Measurements from ENCODE around the gene POU6F2. TPM values are rescaled to one million over a fixed set of nuclear protein-coding genes. Genes with fewer than 3 reads are reported as not detected.

The POU6F2 gene
- total RNA-seq, 4 donors from 2014 or later: 0.91 TPM; not detected in 3

DNA sequence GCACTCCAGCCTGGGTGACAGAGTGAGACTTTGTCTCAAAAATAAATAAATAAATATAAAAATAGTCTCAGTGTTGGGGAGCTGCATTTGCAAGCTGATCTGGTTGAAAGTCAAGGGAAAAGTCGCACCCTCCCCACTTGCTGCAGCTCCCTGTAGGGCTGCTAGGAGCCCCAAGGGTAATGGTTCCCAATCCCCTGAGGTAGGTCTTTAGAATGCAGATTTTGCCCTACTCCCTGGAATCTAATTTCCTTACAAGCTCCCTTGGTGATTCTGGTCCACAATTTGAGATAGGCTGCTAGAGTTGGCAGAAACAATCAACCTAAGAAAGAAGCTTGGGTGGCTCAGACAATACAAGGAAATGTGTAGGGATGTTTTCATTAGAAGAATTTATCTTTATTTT is 356.0 kb downstream of the POU6F2 start:
- DNase-seq: no peak
- H3K9me3 ChIP-seq: no peaks in the 10 kb centered on the region
- no peak for TF ChIP-seq POLR2A (IDR thresholded peaks at IDR 0.05)
- TF ChIP-seq CTCF (IDR thresholded peaks at IDR 0.05): no peak
- H3K4me1 ChIP-seq: no peaks in the 10 kb centered on the region
- no peaks in the 10 kb centered on the region for H3K36me3 ChIP-seq
- intact Hi-C loops (cut with DNase I; ENCODE audit: low total_unique reads): no loop called here
- H3K27me3 ChIP-seq: no peaks in the 10 kb centered on the region
- H3K27ac ChIP-seq: no peak overlapping the region
- no peak overlapping the region for H3K4me3 ChIP-seq

- no peak for DNase-seq
- Histone ChIP-seq H3K27me3 (no peaks in the 10 kb centered on the region), H3K4me1 (no peaks in the 10 kb centered on the region), H3K9me3 (no peaks in the 10 kb centered on the region), H3K27ac (no peak overlapping the region), H3K4me3 (no peak overlapping the region), H3K36me3 (no peaks in the 10 kb centered on the region)
- TF ChIP-seq POLR2A (IDR thresholded peaks at IDR 0.05) (no peak), CTCF (IDR thresholded peaks at IDR 0.05) (no peak)
- intact Hi-C loops (cut with DNase I; ENCODE audit: low total_unique reads): no loop called here
Observed at GRCh38 chr7:39336442-39336841, 358.7 kb downstream of the POU6F2 start.

DNA sequence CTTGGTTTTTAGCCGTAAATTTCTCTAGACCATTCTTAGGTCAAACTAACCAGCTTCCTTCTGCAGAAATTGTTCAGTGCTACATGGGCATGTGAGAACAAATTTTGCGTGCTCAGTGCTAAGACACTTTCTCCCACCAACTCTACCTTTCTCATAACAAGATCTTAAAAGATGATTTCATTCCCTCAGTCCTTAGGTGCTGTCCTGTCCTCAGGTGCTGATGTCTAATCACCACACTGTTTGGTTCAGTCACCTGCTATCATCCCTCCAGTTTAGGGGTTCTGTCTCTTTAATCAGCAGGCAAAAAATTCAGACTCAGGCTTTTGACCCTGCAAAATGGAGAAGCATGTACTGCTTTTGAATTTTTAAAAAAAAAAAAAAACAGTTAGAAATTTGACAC is 361.0 kb downstream of the POU6F2 start:
- Histone ChIP-seq H3K4me1 (no peaks in the 10 kb centered on the region), H3K9me3 (no peaks in the 10 kb centered on the region), H3K27ac (no peak overlapping the region), H3K36me3 (no peaks in the 10 kb centered on the region), H3K27me3 (no peaks in the 10 kb centered on the region), H3K4me3 (no peak overlapping the region)
- no peak for DNase-seq
- intact Hi-C loops (cut with DNase I; ENCODE audit: low total_unique reads): no loop called here
- TF ChIP-seq CTCF (IDR thresholded peaks at IDR 0.05): no peak
- no peak for TF ChIP-seq POLR2A (IDR thresholded peaks at IDR 0.05)

DNA sequence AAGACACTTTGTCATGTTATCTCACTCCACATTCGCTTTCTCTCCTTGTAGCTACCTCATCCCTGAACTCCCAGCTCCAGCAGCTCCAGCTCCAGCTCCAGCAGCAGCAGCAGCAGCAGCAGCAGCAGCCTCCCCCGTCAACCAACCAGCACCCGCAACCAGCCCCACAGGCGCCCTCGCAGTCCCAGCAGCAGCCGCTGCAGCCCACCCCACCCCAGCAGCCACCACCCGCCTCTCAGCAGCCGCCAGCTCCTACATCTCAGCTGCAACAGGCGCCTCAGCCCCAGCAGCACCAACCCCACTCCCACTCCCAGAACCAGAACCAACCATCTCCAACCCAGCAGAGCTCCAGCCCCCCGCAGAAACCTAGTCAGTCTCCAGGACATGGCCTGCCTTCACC is 361.9 kb downstream of the POU6F2 start:
- Histone ChIP-seq H3K9me3 (no peaks in the 10 kb centered on the region), H3K27me3 (no peaks in the 10 kb centered on the region), H3K27ac (no peak overlapping the region), H3K4me1 (no peaks in the 10 kb centered on the region), H3K4me3 (no peak overlapping the region), H3K36me3 (no peaks in the 10 kb centered on the region)
- intact Hi-C loops (cut with DNase I; ENCODE audit: low total_unique reads): no loop called here
- DNase-seq: no peak
- TF ChIP-seq CTCF (IDR thresholded peaks at IDR 0.05): no peak
- no peak for TF ChIP-seq POLR2A (IDR thresholded peaks at IDR 0.05)

- intact Hi-C loops (cut with DNase I; ENCODE audit: low total_unique reads): no loop called here
- Histone ChIP-seq H3K9me3 (no peaks in the 10 kb centered on the region), H3K4me3 (no peak overlapping the region), H3K27me3 (no peaks in the 10 kb centered on the region), H3K27ac (no peak overlapping the region), H3K36me3 (no peaks in the 10 kb centered on the region), H3K4me1 (no peaks in the 10 kb centered on the region)
- no peak for DNase-seq
- TF ChIP-seq CTCF (IDR thresholded peaks at IDR 0.05) (no peak), POLR2A (IDR thresholded peaks at IDR 0.05) (no peak)
Observed at GRCh38 chr7:39341083-39341482, 363.4 kb downstream of the POU6F2 start.
